WTC11 (cell line): ENCODE data around the gene RPL37A. TPM values are rescaled to one million over a fixed set of nuclear protein-coding genes. Genes with fewer than 3 reads are reported as not detected.

Source experiments
- ATAC-seq: fragments of 200-7000 bp; cut with Tn5 transposase; 2 replicates; pipeline ENCODE4 v1.10.0; 2021; ENCODE audit warnings: mild to moderate bottlenecking, moderate library complexity
- CTCF ChIA-PET: fragments of 300-600 bp; sonication (Branson Sonifier 250); formaldehyde crosslinking; loops from one replicate; lab custom pipeline; 2021; ENCODE audit warnings: antibody characterized with exemption; lab: Charles Lee
- POLR2A ChIA-PET: fragments of 350-600 bp; sonication (Branson Sonifier 250); formaldehyde crosslinking; loops from one replicate; lab custom pipeline; 2021; ENCODE audit warnings: antibody characterized with exemption; lab: Charles Lee
- DNase-seq: peaks from one replicate; pipeline ENCODE4 v3.0.0; 2021; ENCODE audit warnings: low spot score
- H3K27ac Mint-ChIP-seq: 2 replicates; pipeline ENCODE4 v1.8.0; 2021; ENCODE audit warnings: mixed read lengths
- H3K27me3 Mint-ChIP-seq: 2 replicates; pipeline ENCODE4 v1.8.0; 2021; ENCODE audit warnings: low read depth, mild to moderate bottlenecking, moderate library complexity, mixed read lengths
- H3K36me3 Mint-ChIP-seq: 2 replicates; pipeline ENCODE4 v1.8.0; 2021; ENCODE audit warnings: mixed read lengths
- H3K4me1 Mint-ChIP-seq: 2 replicates; pipeline ENCODE4 v1.8.0; 2022; ENCODE audit warnings: mixed read lengths
- H3K4me3 Mint-ChIP-seq: 2 replicates; pipeline ENCODE4 v1.8.0; 2021; ENCODE audit warnings: mild to moderate bottlenecking, moderate library complexity, mixed read lengths
- H3K9me3 Mint-ChIP-seq: 2 replicates; pipeline ENCODE4 v1.8.0; 2021; ENCODE audit warnings: mixed read lengths
- CREB1 ChIP-seq: sonication (generic); formaldehyde crosslinking; IDR thresholded peaks from 2 replicates; pipeline ENCODE4 v1.8.0; 2023; ENCODE audit warnings: mild to moderate bottlenecking, missing genetic modification reagents
- FOXK1 ChIP-seq: sonication (generic); formaldehyde crosslinking; IDR thresholded peaks from 2 replicates; pipeline ENCODE4 v1.8.0; 2022; ENCODE audit warnings: mild to moderate bottlenecking, moderate library complexity, missing genetic modification reagents
- GTF2I ChIP-seq: fragments of 250-450 bp; sonication (Bioruptor Pico); conservative IDR thresholded peaks from 2 replicates; pipeline ENCODE4 v1.4.0; 2021; ENCODE audit warnings: mild to moderate bottlenecking
- HMGA2 ChIP-seq: fragments of 250-450 bp; sonication (Bioruptor Pico); IDR thresholded peaks from 2 replicates; pipeline ENCODE4 v1.4.0; 2021; ENCODE audit warnings: mild to moderate bottlenecking, moderate library complexity
- KAT7 ChIP-seq: sonication (generic); formaldehyde crosslinking; IDR thresholded peaks from 2 replicates; pipeline ENCODE4 v1.8.1; 2023; ENCODE audit warnings: missing genetic modification reagents, mild to moderate bottlenecking, borderline replicate concordance
- RORB ChIP-seq: fragments of 250-450 bp; sonication (Bioruptor Pico); IDR thresholded peaks from 2 replicates; pipeline ENCODE4 v1.9.0; 2021; ENCODE audit warnings: mild to moderate bottlenecking
- SMAD3 ChIP-seq: sonication (generic); formaldehyde crosslinking; IDR thresholded peaks from 2 replicates; pipeline ENCODE4 v1.8.0; 2022; ENCODE audit warnings: missing genetic modification reagents, mild to moderate bottlenecking, borderline replicate concordance
- TEAD1 ChIP-seq: sonication (generic); formaldehyde crosslinking; IDR thresholded peaks from 2 replicates; pipeline ENCODE4 v1.8.0; 2022; ENCODE audit warnings: mild to moderate bottlenecking, missing genetic modification reagents
- TEAD4 ChIP-seq: sonication (generic); formaldehyde crosslinking; IDR thresholded peaks from 2 replicates; pipeline ENCODE4 v1.8.0; 2022; ENCODE audit warnings: mild to moderate bottlenecking, missing genetic modification reagents
- ZNF121 ChIP-seq: sonication (generic); formaldehyde crosslinking; IDR thresholded peaks from 2 replicates; pipeline ENCODE4 v1.8.0; 2023; ENCODE audit warnings: missing genetic modification reagents
- ZNF317 ChIP-seq: sonication (generic); formaldehyde crosslinking; IDR thresholded peaks from 2 replicates; pipeline ENCODE4 v1.8.1; 2023; ENCODE audit warnings: low read depth, mild to moderate bottlenecking, moderate library complexity, missing genetic modification reagents, borderline replicate concordance
- total RNA-seq: library from RNA; stranded (reverse); gene quantifications from 3 replicates; pipeline ENCODE4 v1.2.3, GENCODE V29; 2021
- TF ChIP-seq, protein P1 (sequence below): sonication (generic); formaldehyde crosslinking; IDR thresholded peaks from 2 replicates; pipeline ENCODE4 v1.8.1; 2022; ENCODE audit warnings: mild to moderate bottlenecking, moderate library complexity, missing genetic modification reagents
- TF ChIP-seq, protein P2 (sequence below): fragments of 200-600 bp; IDR thresholded peaks from 2 replicates; pipeline ENCODE4 v1.8.0; 2022; ENCODE audit warnings: antibody characterized with exemption
- TF ChIP-seq, protein P3 (sequence below): sonication (generic); formaldehyde crosslinking; IDR thresholded peaks from 2 replicates; pipeline ENCODE4 v1.8.1; 2023; ENCODE audit warnings: mild to moderate bottlenecking, missing genetic modification reagents, borderline replicate concordance
- TF ChIP-seq, protein P4 (sequence below): sonication (generic); formaldehyde crosslinking; IDR thresholded peaks from 2 replicates; pipeline ENCODE4 v1.8.1; 2023; ENCODE audit warnings: mild to moderate bottlenecking, missing genetic modification reagents
- TF ChIP-seq, protein P5 (sequence below): sonication (generic); formaldehyde crosslinking; conservative IDR thresholded peaks from 2 replicates; pipeline ENCODE4 v1.8.1; 2023; ENCODE audit warnings: mild to moderate bottlenecking, low read depth, missing genetic modification reagents, moderate library complexity
- TF ChIP-seq, protein P6 (sequence below): sonication (generic); formaldehyde crosslinking; IDR thresholded peaks from 2 replicates; pipeline ENCODE4 v1.8.1; 2022; ENCODE audit warnings: low read depth, mild to moderate bottlenecking, moderate library complexity, missing genetic modification reagents, borderline replicate concordance
- TF ChIP-seq, protein P7 (sequence below): sonication (generic); formaldehyde crosslinking; IDR thresholded peaks from 2 replicates; pipeline ENCODE4 v1.8.1; 2022; ENCODE audit warnings: low read depth, missing genetic modification reagents, borderline replicate concordance
- TF ChIP-seq, protein P8 (sequence below): sonication (generic); formaldehyde crosslinking; IDR thresholded peaks from 2 replicates; pipeline ENCODE4 v1.8.1; 2022; ENCODE audit warnings: mild to moderate bottlenecking, missing genetic modification reagents, moderate library complexity, borderline replicate concordance
- TF ChIP-seq, protein P9 (sequence below): sonication (generic); formaldehyde crosslinking; IDR thresholded peaks from 2 replicates; pipeline ENCODE4 v1.8.1; 2022; ENCODE audit warnings: missing genetic modification reagents, borderline replicate concordance

RPL37A gene
- total RNA-seq, 1 experiment from 2014 or later = 3,135 TPM

DNA sequence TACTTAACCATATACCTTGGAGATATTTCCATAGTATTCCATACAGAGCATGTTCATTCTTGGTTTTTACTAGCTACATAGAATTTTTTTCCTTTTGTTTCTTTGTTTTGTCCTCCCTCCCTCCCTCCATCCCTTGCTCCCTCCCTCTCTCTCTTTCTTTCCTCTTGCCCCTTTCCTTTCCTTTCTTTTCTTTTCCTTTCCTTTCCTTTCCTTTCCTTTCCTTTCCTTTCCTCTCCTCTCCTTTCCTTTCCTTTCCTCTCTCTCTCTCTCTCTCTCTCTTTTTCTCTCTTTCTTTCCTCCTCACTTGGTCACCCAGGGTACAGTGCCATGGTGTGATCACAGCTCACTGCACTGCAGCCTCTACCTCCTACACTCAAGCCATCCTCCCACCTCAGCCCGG lies 28.3 kb downstream of the RPL37A start:
- H3K4me1 Mint-ChIP-seq = peaks cover 16% of the 10 kb centered on the region
- TF ChIP-seq, protein P1, sequence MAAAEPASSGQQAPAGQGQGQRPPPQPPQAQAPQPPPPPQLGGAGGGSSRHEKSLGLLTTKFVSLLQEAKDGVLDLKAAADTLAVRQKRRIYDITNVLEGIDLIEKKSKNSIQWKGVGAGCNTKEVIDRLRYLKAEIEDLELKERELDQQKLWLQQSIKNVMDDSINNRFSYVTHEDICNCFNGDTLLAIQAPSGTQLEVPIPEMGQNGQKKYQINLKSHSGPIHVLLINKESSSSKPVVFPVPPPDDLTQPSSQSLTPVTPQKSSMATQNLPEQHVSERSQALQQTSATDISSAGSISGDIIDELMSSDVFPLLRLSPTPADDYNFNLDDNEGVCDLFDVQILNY (CRISPR knock-in tag) = no peak
- TF ChIP-seq, protein P2, sequence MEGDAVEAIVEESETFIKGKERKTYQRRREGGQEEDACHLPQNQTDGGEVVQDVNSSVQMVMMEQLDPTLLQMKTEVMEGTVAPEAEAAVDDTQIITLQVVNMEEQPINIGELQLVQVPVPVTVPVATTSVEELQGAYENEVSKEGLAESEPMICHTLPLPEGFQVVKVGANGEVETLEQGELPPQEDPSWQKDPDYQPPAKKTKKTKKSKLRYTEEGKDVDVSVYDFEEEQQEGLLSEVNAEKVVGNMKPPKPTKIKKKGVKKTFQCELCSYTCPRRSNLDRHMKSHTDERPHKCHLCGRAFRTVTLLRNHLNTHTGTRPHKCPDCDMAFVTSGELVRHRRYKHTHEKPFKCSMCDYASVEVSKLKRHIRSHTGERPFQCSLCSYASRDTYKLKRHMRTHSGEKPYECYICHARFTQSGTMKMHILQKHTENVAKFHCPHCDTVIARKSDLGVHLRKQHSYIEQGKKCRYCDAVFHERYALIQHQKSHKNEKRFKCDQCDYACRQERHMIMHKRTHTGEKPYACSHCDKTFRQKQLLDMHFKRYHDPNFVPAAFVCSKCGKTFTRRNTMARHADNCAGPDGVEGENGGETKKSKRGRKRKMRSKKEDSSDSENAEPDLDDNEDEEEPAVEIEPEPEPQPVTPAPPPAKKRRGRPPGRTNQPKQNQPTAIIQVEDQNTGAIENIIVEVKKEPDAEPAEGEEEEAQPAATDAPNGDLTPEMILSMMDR = no peak
- TF ChIP-seq GTF2I (no peak), ZNF317 (CRISPR knock-in tag) (no peak), ZNF121 (no peak), HMGA2 (no peak), CREB1 (no peak), SMAD3 (CRISPR knock-in tag) (no peak), FOXK1 (no peak), KAT7 (no peak), TEAD1 (CRISPR knock-in tag) (no peak), TEAD4 (no peak), RORB (CRISPR knock-in tag) (no peak)
- TF ChIP-seq, protein P3, sequence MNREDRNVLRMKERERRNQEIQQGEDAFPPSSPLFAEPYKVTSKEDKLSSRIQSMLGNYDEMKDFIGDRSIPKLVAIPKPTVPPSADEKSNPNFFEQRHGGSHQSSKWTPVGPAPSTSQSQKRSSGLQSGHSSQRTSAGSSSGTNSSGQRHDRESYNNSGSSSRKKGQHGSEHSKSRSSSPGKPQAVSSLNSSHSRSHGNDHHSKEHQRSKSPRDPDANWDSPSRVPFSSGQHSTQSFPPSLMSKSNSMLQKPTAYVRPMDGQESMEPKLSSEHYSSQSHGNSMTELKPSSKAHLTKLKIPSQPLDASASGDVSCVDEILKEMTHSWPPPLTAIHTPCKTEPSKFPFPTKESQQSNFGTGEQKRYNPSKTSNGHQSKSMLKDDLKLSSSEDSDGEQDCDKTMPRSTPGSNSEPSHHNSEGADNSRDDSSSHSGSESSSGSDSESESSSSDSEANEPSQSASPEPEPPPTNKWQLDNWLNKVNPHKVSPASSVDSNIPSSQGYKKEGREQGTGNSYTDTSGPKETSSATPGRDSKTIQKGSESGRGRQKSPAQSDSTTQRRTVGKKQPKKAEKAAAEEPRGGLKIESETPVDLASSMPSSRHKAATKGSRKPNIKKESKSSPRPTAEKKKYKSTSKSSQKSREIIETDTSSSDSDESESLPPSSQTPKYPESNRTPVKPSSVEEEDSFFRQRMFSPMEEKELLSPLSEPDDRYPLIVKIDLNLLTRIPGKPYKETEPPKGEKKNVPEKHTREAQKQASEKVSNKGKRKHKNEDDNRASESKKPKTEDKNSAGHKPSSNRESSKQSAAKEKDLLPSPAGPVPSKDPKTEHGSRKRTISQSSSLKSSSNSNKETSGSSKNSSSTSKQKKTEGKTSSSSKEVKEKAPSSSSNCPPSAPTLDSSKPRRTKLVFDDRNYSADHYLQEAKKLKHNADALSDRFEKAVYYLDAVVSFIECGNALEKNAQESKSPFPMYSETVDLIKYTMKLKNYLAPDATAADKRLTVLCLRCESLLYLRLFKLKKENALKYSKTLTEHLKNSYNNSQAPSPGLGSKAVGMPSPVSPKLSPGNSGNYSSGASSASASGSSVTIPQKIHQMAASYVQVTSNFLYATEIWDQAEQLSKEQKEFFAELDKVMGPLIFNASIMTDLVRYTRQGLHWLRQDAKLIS = no peak
- TF ChIP-seq, protein P4, sequence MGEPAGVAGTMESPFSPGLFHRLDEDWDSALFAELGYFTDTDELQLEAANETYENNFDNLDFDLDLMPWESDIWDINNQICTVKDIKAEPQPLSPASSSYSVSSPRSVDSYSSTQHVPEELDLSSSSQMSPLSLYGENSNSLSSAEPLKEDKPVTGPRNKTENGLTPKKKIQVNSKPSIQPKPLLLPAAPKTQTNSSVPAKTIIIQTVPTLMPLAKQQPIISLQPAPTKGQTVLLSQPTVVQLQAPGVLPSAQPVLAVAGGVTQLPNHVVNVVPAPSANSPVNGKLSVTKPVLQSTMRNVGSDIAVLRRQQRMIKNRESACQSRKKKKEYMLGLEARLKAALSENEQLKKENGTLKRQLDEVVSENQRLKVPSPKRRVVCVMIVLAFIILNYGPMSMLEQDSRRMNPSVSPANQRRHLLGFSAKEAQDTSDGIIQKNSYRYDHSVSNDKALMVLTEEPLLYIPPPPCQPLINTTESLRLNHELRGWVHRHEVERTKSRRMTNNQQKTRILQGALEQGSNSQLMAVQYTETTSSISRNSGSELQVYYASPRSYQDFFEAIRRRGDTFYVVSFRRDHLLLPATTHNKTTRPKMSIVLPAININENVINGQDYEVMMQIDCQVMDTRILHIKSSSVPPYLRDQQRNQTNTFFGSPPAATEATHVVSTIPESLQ (CRISPR knock-in tag) = no peak
- TF ChIP-seq, protein P5, sequence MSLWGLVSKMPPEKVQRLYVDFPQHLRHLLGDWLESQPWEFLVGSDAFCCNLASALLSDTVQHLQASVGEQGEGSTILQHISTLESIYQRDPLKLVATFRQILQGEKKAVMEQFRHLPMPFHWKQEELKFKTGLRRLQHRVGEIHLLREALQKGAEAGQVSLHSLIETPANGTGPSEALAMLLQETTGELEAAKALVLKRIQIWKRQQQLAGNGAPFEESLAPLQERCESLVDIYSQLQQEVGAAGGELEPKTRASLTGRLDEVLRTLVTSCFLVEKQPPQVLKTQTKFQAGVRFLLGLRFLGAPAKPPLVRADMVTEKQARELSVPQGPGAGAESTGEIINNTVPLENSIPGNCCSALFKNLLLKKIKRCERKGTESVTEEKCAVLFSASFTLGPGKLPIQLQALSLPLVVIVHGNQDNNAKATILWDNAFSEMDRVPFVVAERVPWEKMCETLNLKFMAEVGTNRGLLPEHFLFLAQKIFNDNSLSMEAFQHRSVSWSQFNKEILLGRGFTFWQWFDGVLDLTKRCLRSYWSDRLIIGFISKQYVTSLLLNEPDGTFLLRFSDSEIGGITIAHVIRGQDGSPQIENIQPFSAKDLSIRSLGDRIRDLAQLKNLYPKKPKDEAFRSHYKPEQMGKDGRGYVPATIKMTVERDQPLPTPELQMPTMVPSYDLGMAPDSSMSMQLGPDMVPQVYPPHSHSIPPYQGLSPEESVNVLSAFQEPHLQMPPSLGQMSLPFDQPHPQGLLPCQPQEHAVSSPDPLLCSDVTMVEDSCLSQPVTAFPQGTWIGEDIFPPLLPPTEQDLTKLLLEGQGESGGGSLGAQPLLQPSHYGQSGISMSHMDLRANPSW (CRISPR knock-in tag) = no peak
- TF ChIP-seq, protein P6, sequence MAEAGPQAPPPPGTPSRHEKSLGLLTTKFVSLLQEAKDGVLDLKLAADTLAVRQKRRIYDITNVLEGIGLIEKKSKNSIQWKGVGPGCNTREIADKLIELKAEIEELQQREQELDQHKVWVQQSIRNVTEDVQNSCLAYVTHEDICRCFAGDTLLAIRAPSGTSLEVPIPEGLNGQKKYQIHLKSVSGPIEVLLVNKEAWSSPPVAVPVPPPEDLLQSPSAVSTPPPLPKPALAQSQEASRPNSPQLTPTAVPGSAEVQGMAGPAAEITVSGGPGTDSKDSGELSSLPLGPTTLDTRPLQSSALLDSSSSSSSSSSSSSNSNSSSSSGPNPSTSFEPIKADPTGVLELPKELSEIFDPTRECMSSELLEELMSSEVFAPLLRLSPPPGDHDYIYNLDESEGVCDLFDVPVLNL = no peak
- TF ChIP-seq, protein P7, sequence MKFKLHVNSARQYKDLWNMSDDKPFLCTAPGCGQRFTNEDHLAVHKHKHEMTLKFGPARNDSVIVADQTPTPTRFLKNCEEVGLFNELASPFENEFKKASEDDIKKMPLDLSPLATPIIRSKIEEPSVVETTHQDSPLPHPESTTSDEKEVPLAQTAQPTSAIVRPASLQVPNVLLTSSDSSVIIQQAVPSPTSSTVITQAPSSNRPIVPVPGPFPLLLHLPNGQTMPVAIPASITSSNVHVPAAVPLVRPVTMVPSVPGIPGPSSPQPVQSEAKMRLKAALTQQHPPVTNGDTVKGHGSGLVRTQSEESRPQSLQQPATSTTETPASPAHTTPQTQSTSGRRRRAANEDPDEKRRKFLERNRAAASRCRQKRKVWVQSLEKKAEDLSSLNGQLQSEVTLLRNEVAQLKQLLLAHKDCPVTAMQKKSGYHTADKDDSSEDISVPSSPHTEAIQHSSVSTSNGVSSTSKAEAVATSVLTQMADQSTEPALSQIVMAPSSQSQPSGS = no peak
- TF ChIP-seq, protein P8, sequence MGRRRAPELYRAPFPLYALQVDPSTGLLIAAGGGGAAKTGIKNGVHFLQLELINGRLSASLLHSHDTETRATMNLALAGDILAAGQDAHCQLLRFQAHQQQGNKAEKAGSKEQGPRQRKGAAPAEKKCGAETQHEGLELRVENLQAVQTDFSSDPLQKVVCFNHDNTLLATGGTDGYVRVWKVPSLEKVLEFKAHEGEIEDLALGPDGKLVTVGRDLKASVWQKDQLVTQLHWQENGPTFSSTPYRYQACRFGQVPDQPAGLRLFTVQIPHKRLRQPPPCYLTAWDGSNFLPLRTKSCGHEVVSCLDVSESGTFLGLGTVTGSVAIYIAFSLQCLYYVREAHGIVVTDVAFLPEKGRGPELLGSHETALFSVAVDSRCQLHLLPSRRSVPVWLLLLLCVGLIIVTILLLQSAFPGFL = no peak
- TF ChIP-seq, protein P9, sequence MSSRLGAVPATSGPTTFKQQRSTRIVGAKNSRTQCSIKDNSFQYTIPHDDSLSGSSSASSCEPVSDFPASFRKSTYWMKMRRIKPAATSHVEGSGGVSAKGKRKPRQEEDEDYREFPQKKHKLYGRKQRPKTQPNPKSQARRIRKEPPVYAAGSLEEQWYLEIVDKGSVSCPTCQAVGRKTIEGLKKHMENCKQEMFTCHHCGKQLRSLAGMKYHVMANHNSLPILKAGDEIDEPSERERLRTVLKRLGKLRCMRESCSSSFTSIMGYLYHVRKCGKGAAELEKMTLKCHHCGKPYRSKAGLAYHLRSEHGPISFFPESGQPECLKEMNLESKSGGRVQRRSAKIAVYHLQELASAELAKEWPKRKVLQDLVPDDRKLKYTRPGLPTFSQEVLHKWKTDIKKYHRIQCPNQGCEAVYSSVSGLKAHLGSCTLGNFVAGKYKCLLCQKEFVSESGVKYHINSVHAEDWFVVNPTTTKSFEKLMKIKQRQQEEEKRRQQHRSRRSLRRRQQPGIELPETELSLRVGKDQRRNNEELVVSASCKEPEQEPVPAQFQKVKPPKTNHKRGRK = no peak; the same call in 1 of the 2 replicates
- TF ChIP-seq, all 79 proteins: peak for 0
- Mint-ChIP-seq H3K27ac (no peak overlapping the region), H3K4me3 (no peak overlapping the region), H3K9me3 (peaks cover 13% of the 10 kb centered on the region), H3K36me3 (peaks cover 28% of the 10 kb centered on the region), H3K27me3 (no peaks in the 10 kb centered on the region)
- CTCF ChIA-PET = interaction anchor here (0.9 to 1.0 kb wide), 2 partner anchors 9 to 139 kb away, joined by 4 read pairs; no protein-coding TSS in a partner anchor
- ATAC-seq = no peak
- POLR2A ChIA-PET = no interaction called here
- no peak for DNase-seq
